A204.1 (cell line): ENCODE results near the gene NAALADL2.
"Not testable (repeated sequence)": the region's sequence is repeated elsewhere in the genome, so short reads cannot be mapped to it uniquely, and the experiment has no call there.

Source experiments
- FAIRE-seq: peaks from 2 replicates; lab custom pipeline; 2012; peaks lifted over from hg19 to GRCh38; lab: Jason Lieb, UNC

The NAALADL2 gene

GRCh38 chr3:175606650-175607318, 747.6 kb downstream of the NAALADL2 start:
- FAIRE-seq = no peak

GRCh38 chr3:175608356-175608755, 749.2 kb downstream of the NAALADL2 start:
- no peak for FAIRE-seq

GRCh38 chr3:175608911-175609310, 749.8 kb downstream of the NAALADL2 start:
- FAIRE-seq = no peak

GRCh38 chr3:175612487-175613196, 753.5 kb downstream of the NAALADL2 start:
- no peak for FAIRE-seq

- not testable (repeated sequence) for FAIRE-seq
These were observed 755.0 kb downstream of the NAALADL2 start for GRCh38 chr3:175614107-175614506.

- no peak for FAIRE-seq
These were observed 758.1 kb downstream of the NAALADL2 start for GRCh38 chr3:175617247-175617646.

- no peak for FAIRE-seq
These were observed 760.2 kb downstream of the NAALADL2 start for GRCh38 chr3:175619369-175619768.

- FAIRE-seq = no peak
These were observed 761.0 kb downstream of the NAALADL2 start for GRCh38 chr3:175620093-175620492.

- FAIRE-seq = no peak
These were observed 761.4 kb downstream of the NAALADL2 start for GRCh38 chr3:175620532-175620931.

GRCh38 chr3:175640958-175641357, 781.8 kb downstream of the NAALADL2 start:
- FAIRE-seq = no peak

GRCh38 chr3:175646865-175647264, 787.7 kb downstream of the NAALADL2 start:
- FAIRE-seq = no peak

- FAIRE-seq = no peak
These were observed 789.8 kb downstream of the NAALADL2 start for GRCh38 chr3:175648899-175649298.

GRCh38 chr3:175651716-175652115, 792.6 kb downstream of the NAALADL2 start:
- FAIRE-seq = no peak

GRCh38 chr3:175655351-175655750, 796.2 kb downstream of the NAALADL2 start:
- FAIRE-seq = no peak

- no peak for FAIRE-seq
These were observed 797.3 kb downstream of the NAALADL2 start for GRCh38 chr3:175656461-175656860.

- no peak for FAIRE-seq
These were observed 800.7 kb downstream of the NAALADL2 start for GRCh38 chr3:175659670-175660350.

GRCh38 chr3:175662815-175663214, 803.7 kb downstream of the NAALADL2 start:
- no peak for FAIRE-seq

- no peak for FAIRE-seq
These were observed 805.8 kb downstream of the NAALADL2 start for GRCh38 chr3:175664911-175665310.

GRCh38 chr3:175668300-175668699, 809.2 kb downstream of the NAALADL2 start:
- no peak for FAIRE-seq

GRCh38 chr3:175670557-175670956, 811.4 kb downstream of the NAALADL2 start:
- FAIRE-seq = no peak

GRCh38 chr3:175672119-175672689, 813.1 kb downstream of the NAALADL2 start:
- FAIRE-seq = no peak

- no peak for FAIRE-seq
These were observed 820.4 kb downstream of the NAALADL2 start for GRCh38 chr3:175679568-175679967.

GRCh38 chr3:175692256-175692655, 833.1 kb downstream of the NAALADL2 start:
- FAIRE-seq = no peak
